ENCODE data around the gene CYP17A1. TPM values are rescaled to one million over a fixed set of nuclear protein-coding genes. Genes with fewer than 3 reads are reported as not detected.
A peak's percentile ranks its signal among the peaks of the same experiment; 100 is the strongest.

Gene CYP17A1
- polyA plus RNA-seq, 1 of the 3 experiments (the other 2 are of a cell fraction) = not detected

GRCh38 chr10:102795453-102796406, 41.5 kb downstream of the CYP17A1 start (continued):
- TF ChIP-seq FOSL2 (IDR thresholded peaks at IDR 0.05; ENCODE audit: borderline replicate concordance, low read depth) = no peak
- TF ChIP-seq NRF1 (IDR thresholded peaks at IDR 0.05; ENCODE audit: low read depth, low read length) = no peak
- no peak for TF ChIP-seq NFIC (IDR thresholded peaks at IDR 0.05; ENCODE audit: borderline replicate concordance)
- TF ChIP-seq POLR2AphosphoS5 (IDR thresholded peaks at IDR 0.05; ENCODE audit: low read depth, low read length) = no peak

DNA sequence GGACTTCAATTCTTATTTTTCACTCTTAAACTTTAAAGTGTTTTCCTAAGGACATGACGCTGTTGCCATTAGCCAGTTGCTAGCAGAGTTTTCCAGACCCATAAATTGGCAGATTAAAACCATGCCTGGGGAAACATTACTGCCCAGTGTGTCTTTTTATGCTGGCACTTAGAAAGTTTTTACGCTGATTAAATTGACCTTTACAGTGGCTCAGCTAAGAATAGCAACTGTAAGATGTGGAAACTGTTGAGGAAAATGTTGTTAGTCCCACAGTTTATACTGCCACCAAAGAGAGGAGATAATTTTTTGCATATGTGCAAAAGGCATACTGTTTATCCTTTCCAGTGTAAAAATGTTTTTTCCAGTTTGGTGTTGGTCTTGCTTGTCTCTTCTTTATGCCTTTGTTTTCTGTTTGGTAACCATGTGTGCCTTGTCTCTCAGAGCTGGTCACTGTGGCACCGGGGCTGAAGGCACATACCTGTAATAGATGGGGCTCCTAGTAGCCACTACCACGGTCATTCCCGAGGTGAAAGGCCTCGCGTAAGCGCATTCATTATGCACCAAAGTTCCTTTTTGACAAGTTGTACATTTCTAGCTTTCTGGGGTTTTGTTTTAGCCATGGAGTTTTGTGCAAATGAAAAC, 45.3 kb downstream of the CYP17A1 start:
- Histone ChIP-seq H3K27ac (ENCODE audit: low read depth in 2 of 2, low read length in 1 of 2) (peak overlapping the region; percentile 32 to 88; a peak in 3 of 4 replicates), H3K9me3 (no peaks in the 10 kb centered on the region), H3K9me2 (no peaks in the 10 kb centered on the region), H3K4me1 (ENCODE audit: control insufficient read depth in 1 of 2, insufficient read depth in 2 of 2, low read depth in 1 of 2, low read length in 1 of 2) (peaks cover 9 to 18% of the 10 kb centered on the region in 2 experiments), H3K36me3 (replicated peaks in 1 of 2; ENCODE audit: control insufficient read depth in 1 of 2, insufficient read depth in 2 of 2, low read length in 1 of 2) (peaks cover 0 to 11% of the 10 kb centered on the region in 2 experiments), H3F3A (replicated peaks; ENCODE audit: insufficient read depth) (no peaks in the 10 kb centered on the region), H3K79me2 (ENCODE audit: insufficient read depth) (peaks cover 54% of the 10 kb centered on the region), H3K27me3 (ENCODE audit: insufficient read depth) (no peaks in the 10 kb centered on the region), H2AFZ (ENCODE audit: low read depth) (no peak overlapping the region), H4K20me1 (ENCODE audit: insufficient read depth) (peaks cover 22% of the 10 kb centered on the region; the same call in 1 of the 2 replicates), H3K4me2 (no peak overlapping the region; the same call in 1 of the 2 replicates), H3K9ac (no peak overlapping the region), H3K4me3 (ENCODE audit: low read depth in 2 of 2, low read length in 1 of 2) (no peak overlapping the region)
- DNase-seq = peak; percentile 52
- POLR2A ChIA-PET = no interaction called here
- CTCF ChIA-PET = interaction anchor here (0.9 to 2.3 kb wide), 4 partner anchors 12 to 39 kb away, joined by 3 to 7 read pairs (median 4); no protein-coding TSS in a partner anchor
- TF ChIP-seq RCOR1 (IDR thresholded peaks at IDR 0.05; ENCODE audit: low read length) (peak; percentile 58; the same call in 1 of the 2 replicates), MAX (IDR thresholded peaks at IDR 0.05; ENCODE audit: low read depth) (no peak), SMC3 (IDR thresholded peaks at IDR 0.05; ENCODE audit: low read depth, low read length) (no peak), EZH2phosphoT487 (IDR thresholded peaks at IDR 0.05; ENCODE audit: borderline replicate concordance, low read depth) (no peak), NRF1 (IDR thresholded peaks at IDR 0.05; ENCODE audit: low read depth, low read length) (no peak), RXRA (IDR thresholded peaks at IDR 0.05; ENCODE audit: borderline replicate concordance, low read depth) (no peak), TCF12 (IDR thresholded peaks at IDR 0.05) (no peak), EP300 (IDR thresholded peaks at IDR 0.05; ENCODE audit: borderline replicate concordance in 1 of 2, low read depth in 1 of 2, low read length in 1 of 2) (peak in 1 of 2 experiments; percentile 17; a peak in 1 of 4 replicates), FOXM1 (IDR thresholded peaks at IDR 0.05; ENCODE audit: low read depth) (no peak), RAD21 (IDR thresholded peaks at IDR 0.05; ENCODE audit: low read length) (no peak), CHD2 (IDR thresholded peaks at IDR 0.05; ENCODE audit: low read length, partially characterized antibody) (peak; percentile 62), SIN3A (IDR thresholded peaks at IDR 0.05; ENCODE audit: borderline replicate concordance, low read depth, low read length) (no peak), TEAD4 (IDR thresholded peaks at IDR 0.05; ENCODE audit: borderline replicate concordance, insufficient read depth) (no peak)
- TF ChIP-seq, protein P1, sequence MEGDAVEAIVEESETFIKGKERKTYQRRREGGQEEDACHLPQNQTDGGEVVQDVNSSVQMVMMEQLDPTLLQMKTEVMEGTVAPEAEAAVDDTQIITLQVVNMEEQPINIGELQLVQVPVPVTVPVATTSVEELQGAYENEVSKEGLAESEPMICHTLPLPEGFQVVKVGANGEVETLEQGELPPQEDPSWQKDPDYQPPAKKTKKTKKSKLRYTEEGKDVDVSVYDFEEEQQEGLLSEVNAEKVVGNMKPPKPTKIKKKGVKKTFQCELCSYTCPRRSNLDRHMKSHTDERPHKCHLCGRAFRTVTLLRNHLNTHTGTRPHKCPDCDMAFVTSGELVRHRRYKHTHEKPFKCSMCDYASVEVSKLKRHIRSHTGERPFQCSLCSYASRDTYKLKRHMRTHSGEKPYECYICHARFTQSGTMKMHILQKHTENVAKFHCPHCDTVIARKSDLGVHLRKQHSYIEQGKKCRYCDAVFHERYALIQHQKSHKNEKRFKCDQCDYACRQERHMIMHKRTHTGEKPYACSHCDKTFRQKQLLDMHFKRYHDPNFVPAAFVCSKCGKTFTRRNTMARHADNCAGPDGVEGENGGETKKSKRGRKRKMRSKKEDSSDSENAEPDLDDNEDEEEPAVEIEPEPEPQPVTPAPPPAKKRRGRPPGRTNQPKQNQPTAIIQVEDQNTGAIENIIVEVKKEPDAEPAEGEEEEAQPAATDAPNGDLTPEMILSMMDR (IDR thresholded peaks at IDR 0.05) = no peak
- TF ChIP-seq, protein P2, sequence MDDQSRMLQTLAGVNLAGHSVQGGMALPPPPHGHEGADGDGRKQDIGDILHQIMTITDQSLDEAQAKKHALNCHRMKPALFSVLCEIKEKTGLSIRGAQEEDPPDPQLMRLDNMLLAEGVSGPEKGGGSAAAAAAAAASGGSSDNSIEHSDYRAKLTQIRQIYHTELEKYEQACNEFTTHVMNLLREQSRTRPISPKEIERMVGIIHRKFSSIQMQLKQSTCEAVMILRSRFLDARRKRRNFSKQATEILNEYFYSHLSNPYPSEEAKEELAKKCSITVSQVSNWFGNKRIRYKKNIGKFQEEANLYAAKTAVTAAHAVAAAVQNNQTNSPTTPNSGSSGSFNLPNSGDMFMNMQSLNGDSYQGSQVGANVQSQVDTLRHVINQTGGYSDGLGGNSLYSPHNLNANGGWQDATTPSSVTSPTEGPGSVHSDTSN (IDR thresholded peaks at IDR 0.05) = no peak
- 72% methylated on average over 8 of the region's 8 CpGs for WGBS (ENCODE audit: low lambda C conversion rate)

All from SK-N-SH (cell line).